NCI-H2029 treated with DMSO at 0.1 percent for 48 hours (cell line): ENCODE data around the gene PHF11.
"Not testable (repeated sequence)": the region's sequence is repeated elsewhere in the genome, so short reads cannot be mapped to it uniquely, and the experiment has no call there.

ENCODE experiments used
- DNase-seq: peaks from one replicate; lab custom pipeline; 2025; lab: John Stamatoyannopoulos, UW

PHF11 gene

DNA sequence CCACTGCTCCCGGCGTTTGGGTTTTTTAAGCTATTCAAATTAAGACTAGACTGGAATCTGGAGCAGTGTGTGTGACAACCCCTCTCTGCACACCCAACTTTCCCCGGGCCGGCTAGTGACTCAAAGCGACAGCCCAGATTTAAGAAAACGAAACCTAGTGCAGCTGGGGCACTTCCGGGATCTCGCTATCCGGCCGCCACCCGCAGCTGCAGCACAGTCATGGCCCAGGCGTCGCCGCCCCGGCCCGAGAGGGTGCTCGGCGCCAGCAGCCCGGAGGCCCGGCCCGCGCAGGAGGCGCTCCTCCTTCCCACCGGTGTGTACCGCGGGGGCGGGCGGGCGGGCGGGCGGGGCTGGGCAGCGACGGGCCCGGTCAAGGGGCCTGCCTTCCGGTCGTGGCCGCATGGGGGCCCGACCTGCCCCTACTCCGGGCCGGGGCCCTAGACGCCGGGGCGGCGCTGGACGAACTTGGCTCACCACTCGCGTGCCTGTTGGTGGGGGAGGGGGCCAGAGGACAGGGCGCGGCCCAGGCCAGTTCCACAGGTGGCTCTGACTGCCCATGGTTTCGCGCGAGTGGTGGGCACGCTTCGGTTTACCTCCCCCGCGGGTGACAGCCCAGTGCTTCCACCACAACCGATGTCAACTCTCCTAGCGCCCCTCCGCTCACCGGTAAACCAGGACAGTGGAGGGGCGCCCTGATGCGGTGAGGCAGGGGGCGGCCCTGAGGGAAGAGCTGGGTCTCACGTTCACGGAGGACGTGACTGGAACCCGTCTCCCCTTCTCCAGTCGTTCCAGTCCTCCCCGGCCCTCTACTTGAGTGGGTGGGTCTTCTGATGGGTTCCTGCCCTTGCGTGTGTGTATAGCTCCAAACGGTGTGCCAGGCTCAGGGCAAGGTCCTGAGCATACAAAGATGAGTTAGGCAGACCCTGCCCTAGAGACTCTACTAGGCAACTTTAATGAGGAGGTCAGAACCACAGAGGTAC lies at the start of gene PHF11:
PHF11 (plus strand) TSS at position 171 of the 980 bp plus-strand sequence; CDS start at position 220, 49 bp downstream.
- no peak for DNase-seq

DNA sequence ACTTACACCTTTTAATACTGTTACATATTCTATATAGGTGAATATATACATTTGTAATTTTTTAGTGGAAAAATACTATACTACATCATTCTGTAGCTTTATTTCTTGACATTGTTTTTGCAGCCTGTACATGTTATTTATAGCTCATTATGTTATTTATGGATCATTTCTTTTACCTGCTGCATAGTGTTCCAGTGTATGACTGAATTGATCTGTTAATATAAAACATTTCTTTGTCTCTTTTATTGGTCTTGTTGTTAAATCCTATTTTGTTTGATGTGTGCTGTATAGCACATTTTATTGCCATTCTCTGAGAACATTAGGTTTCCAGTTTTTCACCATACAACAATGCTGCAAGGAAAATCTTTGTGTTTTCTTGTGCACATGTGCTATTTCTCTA lies 49.3 kb upstream of the PHF11 start:
- DNase-seq = no peak

GRCh38 chr13:49448753-49449152 lies 47.0 kb upstream of the PHF11 start:
- DNase-seq = no peak

DNA sequence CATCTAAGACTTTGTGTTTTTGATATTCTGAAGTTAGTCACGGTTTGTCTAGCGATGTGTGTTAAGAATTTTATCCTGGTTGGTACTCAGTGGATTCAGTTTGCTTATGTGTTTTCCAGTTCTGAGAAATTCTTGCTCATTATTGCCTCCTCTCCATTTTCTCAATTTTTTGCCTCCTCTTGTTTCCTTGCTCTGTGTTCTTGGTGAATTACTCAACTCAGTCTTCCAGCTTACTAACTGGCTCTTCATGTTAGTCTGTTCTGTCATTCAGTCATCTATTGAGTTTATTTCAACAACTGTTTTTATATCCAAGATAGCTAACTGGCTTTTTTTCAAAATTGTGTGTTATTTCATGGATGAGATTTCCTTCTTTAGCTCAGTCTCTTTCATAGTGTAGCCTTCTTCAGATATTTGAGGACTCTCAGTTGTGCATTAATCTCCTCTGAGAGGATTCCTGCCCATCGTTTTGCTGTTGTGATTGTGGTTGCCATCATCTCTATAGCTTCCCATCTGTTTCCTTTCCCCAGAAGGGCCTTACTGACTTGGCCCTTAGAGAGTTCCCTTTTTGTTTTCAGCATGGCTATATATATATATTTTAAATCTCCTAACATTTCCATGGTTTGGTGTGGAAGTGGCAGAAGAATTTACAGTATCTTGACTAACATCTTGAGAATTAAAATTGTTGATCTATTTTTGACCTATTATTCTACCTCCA lies 45.5 kb upstream of the PHF11 start:
- no peak for DNase-seq

- no peak for DNase-seq
Measured at GRCh38 chr13:49452725-49453457, 42.9 kb upstream of the PHF11 start.

DNA sequence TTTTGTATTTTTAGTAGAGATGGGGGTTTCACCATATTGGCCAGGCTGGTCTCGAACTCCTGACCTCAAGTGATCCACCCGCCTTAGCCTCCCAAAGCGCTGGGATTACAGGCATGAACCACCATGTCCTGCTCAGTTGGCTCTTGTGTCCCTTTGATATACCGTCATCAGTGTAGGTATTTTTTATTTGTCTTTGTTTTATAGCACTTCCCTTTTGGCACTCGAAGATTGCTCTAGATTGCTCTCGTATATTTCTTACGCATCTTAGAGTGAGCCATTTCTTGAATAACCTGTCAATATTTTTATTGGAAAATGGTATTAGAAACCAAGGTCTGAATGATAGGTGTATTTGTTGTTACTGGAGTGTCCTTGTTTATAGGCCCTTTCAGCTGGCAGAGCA lies 42.3 kb upstream of the PHF11 start:
- no peak for DNase-seq

DNA sequence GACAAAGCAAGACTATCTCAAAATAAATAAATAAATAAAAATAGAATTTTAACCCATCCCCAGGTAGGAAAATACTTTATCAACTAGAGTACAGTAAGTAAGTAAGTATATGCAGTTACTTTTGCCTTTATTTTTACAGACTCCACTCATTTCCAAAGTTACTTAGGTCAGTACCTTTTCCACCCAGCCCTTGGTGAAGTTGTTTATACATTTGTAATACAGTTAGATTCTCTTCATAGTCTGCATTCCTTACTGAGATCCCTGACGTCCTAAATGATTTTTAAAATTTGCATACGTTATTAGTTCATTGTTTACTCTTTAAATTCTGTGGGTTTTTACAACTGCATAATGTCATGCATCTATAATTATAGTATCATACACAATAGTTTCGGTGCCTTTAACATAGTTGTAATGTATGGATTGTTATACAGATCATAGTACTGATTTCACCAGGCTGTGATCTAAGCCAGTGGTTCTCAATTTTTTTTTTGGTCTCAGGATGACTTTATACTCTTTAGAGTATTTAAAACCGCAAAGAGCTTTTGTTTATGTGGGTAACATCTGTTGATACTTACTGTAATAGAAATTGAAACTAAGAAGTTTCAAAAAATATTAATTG lies 41.3 kb upstream of the PHF11 start:
- DNase-seq = no peak

GRCh38 chr13:49455007-49455398 lies 40.8 kb upstream of the PHF11 start:
- no peak for DNase-seq

DNA sequence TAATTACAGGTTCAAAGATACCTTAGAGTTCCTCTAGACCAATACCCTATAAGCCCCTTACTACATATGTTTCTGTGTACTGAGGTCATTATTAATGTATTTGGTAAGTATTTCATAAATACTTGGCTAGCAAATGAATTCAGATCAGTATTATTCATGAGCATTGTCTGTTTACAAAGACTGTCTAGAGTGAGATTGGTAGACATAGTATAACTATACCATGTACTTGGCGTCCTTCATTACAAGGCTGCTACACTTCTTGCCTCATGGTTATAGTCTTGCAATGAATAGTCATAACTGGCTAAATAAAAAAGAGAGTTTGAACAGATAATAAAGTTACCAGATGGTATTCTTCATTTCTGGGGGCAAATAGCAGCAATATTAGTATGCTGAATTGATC lies 39.6 kb upstream of the PHF11 start:
- no peak for DNase-seq

DNA sequence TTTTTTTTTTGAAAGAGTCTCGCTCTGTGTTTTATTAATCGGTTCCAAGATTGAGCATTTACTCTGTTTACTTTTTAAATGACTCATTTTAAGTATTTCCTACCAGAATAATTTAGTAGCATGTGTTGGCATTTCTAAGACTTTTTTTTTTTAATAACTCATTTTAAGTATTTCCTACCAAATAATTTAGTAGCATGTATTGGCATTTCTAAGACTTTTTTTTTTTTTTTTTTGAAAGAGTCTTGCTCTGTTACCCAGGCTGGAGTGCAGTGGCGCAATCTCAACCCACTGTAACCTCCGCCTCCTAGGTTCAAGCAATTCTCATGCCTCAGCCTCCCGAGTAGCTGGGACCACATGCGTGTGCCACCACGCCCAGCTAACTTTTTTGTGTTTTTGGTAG lies 38.5 kb upstream of the PHF11 start:
- no peak for DNase-seq

DNA sequence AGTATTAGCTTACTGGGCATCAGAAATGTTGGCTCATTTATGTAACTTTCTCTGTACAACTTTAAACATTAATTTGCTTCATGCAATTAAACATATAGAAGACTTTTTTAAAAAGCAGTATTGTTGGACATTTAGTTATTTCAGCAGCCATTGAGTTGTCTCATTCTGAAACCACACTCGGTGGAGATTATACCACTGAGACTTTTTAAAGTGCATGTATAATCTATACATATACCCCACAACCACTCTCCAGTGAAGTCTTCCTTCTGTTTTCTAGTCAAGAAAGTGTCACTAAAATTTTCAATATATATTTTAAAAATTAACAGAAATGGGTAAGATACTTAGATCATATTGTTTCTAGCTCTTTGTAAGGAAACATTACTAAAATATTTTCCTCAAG lies 36.2 kb upstream of the PHF11 start:
- DNase-seq = no peak

DNA sequence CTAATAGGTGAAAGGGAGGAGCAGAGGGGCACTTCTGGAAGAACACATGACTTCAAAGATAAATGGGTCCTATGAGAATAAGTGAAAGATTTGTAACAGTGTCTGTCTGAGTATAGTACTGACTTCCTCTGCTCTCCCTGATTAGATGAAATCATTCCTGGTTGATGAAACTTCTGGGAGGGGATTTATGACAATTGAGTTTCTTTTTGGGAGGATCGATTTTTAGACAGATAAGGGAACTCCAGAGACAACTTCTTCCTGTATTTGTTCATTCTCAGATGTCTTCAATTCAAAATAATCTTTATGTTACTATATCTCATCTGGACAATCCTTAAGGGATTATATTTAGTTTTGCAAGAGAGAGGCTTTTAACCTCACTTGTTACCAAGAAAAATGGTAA lies 31.7 kb upstream of the PHF11 start:
- DNase-seq = no peak

DNA sequence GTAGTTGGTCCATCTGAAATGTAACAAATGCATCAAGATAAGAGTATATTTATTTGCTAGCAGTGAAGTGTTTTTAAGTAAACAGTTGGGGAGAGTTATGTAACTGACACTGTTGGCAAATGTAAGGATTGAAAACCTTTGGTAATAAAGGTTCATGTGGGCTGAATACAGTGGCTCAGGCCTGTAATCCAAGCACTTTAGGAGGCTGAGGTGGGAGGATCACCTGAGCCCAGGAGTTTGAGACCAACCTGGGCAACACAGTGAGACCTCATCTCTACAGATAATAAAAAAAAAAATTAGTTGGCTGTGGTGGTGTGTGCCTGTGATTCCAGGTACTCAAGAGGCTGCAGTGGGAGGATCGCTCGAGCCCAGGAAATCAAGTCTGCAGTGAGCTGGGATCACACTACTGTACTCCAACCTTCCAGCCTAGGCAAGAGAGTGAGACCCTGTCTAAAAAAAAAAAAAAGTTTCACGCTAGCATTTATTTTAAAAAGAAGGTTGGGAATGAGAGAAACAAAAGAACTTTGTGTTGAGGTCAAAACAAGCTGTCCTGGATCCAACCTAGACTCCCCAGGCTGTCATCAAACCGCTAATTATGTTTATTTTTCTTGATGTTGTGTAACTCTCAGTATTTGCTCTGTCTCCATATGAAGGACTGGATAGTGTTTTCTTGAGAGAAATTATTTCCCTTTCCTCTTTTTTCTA lies 31.0 kb upstream of the PHF11 start:
- no peak for DNase-seq

DNA sequence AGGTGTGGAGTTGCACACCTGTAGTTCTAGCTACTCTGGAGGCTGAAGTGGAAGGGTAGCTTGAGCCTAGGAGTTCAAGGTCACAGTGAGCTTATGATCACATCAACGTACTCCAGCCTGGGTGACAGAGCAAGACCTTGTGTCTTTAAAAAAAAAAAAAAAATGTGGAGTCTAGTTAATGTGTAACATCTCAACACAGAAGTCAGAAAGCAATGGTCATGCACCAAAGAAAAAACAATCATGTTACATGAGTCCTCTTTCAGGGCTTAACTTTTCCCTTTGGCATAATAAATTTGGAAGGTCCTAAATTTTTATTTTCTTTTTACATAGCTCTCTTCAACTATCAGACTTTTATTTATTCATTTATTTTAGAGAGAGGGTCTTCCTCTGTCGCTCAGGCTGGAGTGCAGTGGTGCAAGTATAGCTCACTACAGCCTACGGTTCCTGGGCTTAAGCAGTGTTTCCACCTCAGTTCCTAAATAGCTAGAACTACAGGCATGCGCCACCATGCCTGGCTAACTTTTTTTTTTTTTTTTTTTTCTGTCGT lies 29.4 kb upstream of the PHF11 start:
- no peak for DNase-seq

DNA sequence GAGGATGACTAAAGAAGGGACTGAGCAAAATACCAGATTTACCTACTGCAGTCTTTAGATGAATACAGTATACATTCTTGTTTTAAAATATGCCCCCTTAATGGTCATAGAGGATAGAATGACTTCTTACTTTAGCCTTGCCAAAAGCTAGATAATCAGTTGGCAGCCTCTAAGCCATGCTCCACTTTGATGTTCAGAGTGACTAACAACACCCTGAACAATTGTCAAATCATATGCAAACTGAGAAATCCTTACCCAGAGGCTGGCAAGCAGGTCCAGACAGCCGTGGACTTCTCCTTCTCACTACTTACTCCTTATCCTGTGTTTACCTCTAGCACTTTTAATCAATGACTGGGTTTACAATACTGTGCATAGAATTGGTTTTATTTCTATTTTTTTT lies 23.6 kb upstream of the PHF11 start:
- no peak for DNase-seq

DNA sequence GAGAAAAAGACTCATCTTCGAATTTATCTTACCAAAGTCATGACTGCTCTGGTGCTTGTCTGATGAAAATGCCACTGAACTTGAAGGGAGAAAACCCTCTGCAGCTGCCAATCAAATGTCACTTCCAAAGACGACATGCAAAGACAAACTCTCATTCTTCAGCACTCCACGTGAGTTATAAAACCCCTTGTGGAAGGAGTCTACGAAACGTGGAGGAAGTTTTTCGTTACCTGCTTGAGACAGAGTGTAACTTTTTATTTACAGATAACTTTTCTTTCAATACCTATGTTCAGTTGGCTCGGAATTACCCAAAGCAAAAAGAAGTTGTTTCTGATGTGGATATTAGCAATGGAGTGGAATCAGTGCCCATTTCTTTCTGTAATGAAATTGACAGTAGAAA lies 19.2 kb upstream of the PHF11 start:
- no peak for DNase-seq

- no peak for DNase-seq
Measured at GRCh38 chr13:49481788-49482187, 14.0 kb upstream of the PHF11 start.

DNA sequence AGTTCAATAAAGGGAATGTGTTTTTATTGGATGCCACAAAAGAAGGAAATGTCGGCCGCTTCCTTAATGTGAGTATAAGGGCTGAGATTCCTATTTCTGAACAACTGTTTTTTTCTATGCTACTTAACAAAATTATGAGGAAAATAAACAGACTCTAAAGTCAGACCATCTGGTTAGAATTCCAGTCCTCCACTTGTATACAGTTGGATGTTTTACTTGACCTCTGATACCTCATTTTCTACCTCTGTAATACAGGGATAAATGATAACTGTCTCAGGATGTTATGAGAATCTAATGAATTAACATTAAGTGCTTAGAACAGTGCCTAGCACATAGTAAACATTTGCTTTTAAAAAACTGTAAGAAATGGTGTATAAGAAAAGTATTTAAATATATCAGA lies 7.2 kb upstream of the PHF11 start:
- DNase-seq = no peak

DNA sequence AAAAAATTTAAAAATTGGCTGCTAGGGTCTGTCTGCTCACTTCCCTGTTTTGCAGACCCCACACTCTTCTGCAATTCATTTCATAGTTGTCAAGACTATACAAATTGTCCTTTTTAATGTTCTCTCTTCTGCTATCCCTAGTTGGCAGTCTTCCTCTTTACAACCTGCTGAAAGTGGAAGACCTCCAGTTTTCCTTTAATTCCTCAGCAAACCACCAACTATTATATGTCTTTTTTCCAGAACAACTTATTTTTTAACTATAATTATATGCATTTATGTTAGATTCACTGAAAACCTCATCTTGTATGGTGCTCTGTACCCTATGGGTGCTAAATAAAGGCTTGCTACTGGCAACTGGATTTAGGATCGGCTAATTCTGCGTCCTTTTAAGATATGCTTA lies 1.1 kb upstream of the PHF11 start:
- no peak for DNase-seq

DNA sequence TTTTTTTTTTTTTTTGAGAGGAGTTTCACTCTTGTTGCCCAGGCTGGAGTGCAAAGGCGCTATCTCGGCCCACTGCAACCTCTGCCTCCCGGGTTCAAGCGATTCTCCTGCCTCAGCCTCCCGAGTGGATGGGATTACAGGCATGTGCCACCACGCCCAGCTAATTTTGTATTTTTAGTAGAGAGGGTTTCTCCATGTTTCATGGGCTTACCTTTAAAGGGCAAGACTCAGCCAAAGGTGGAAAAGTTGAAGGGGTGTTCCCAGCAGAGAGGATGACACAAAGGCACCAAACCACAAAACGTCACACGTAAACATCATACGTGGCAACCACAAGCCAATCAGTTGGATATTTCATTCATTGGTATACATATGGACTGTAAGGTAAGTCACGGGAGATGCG lies 1.1 kb downstream of the PHF11 start:
- DNase-seq = not testable (repeated sequence)

GRCh38 chr13:49497272-49497671 lies 1.5 kb downstream of the PHF11 start:
- no peak for DNase-seq
